NT2/D1 (cell line): ENCODE measurements around the gene ROBO2.

Experiments
- SUZ12 ChIP-seq: IDR thresholded peaks from 2 replicates; pipeline ENCODE4 v1.6.1; 2011; ENCODE audit not compliant: insufficient read length, insufficient read depth; ENCODE audit errors: extremely low read depth
- YY1 ChIP-seq: IDR thresholded peaks from 2 replicates; pipeline ENCODE4 v1.6.1; 2011; ENCODE audit not compliant: insufficient read length, insufficient read depth
- ZNF274 ChIP-seq: IDR thresholded peaks from 2 replicates; pipeline ENCODE4 v1.6.1; 2011; ENCODE audit warnings: mild to moderate bottlenecking, low read depth, low read length

DNA sequence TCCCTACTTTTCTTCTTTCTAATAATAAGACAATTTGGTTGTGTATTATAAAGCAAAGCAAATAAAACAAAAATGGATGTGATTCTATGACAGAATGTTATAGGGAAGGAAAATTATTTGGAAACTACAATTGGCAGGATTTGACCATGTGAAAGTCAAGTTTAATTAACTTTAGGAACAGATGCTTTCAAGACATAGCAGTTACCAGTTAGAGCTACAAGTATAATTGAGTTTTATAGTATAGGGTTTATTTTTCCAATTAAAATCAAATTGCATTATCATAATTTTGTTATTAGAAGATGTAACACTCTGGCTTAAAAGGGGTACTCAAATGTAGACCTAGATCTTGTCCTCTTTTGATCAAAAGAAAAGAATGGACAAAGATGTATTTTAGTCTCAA is 110.9 kb downstream of the ROBO2 start:
- TF ChIP-seq ZNF274: no peak
- no peak for TF ChIP-seq SUZ12
- no peak for TF ChIP-seq YY1
